ENCODE data around the gene HOXA10. TPM values are rescaled to one million over a fixed set of nuclear protein-coding genes. Genes with fewer than 3 reads are reported as not detected.

Gene HOXA10
- polyA plus RNA-seq, 3 donors, result 0.09 to 3.2 (median 0.33) TPM

DNA sequence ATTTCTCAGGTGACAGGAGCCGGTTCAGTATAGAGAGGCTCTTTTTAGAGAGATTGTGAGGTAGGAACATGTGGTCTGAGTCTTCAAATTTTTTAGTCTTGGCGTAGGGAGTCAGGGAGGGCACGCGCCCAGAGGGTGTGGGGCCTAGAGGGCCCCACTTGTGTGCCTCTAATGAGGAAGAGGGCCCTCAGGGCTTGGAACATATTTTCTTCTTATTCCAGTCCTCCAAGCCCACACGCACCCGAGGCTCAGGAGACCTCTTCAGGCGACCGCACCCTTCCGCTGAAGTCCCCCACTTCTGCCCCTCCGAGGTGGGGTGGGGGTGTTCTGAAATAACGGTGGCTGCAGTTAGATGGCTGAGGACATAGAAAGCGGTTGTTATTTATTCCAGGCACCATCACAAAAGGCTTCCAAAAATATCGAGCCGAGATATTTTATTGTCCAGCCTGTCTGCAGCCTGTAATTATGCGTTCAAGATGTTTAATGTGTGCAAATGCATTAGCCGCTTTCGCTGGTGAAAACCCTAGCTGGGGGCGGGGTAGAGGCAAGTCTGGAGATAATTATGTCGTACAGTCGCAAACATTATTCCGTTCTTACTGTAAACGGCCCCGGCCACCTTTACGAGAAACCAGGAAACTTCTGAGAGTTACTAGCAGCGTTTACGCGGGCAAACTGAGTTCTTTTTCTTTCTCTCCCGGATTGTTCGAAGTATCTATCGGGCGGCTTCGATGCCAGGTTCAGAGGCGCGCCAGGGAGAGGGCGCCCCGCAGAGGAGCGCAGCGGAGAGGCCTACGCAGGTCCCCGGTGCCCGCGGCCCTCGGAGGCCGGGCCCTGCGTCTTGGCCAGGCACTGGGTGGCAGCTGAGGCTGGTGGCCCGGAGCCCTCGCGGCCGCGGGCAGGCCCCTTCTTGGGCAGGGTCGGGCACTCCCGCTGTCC, 38.6 kb upstream of the HOXA10 start:
- Mint-ChIP-seq H3K27me3 (ENCODE audit: low read depth in 3 of 3) (peaks cover 97 to 100% (median 98%) of the 10 kb centered on the region in 3 donors), H3K9me3 (peaks cover 0 to 27% (median 5%) of the 10 kb centered on the region in 7 donors), H3K36me3 (peaks cover 3 to 4% of the 10 kb centered on the region in 2 donors), H3K4me1 (peaks cover 14% of the 10 kb centered on the region), H3K27ac (peak overlapping the region in 1 of 7 donors; percentile 41), H3K4me3 (peak overlapping the region in 1 of 2 donors; percentile 89)
- no peaks in the 10 kb centered on the region for H3K36me3 ChIP-seq (replicated peaks in 1 of 2; ENCODE audit: control insufficient read depth in 1 of 2, insufficient read depth in 2 of 2, low read length in 2 of 2)
- no peak overlapping the region for H3K4me2 ChIP-seq (replicated peaks; ENCODE audit: extremely low read depth, low read length, poor library complexity, severe bottlenecking)
- H3K4me1 ChIP-seq (ENCODE audit: control insufficient read depth in 1 of 2, insufficient read depth in 2 of 2, low read length in 2 of 2), result peaks cover 6 to 11% of the 10 kb centered on the region in 2 donors
- H3K4me3 ChIP-seq (replicated peaks in 1 of 3; ENCODE audit: low read depth in 2 of 3, low read length in 3 of 3), result no peak overlapping the region
- no peak overlapping the region for H3K9ac ChIP-seq (ENCODE audit: insufficient read depth, low read length, poor library complexity, severe bottlenecking)
- peaks cover 96 to 98% of the 10 kb centered on the region in 2 donors for H3K27me3 ChIP-seq (ENCODE audit: control insufficient read depth in 2 of 2, insufficient read depth in 2 of 2, low read length in 2 of 2)
- H3K79me2 ChIP-seq (ENCODE audit: insufficient read depth, low read length), result no peaks in the 10 kb centered on the region
- intact Hi-C loops (cut with micrococcal nuclease), result loop anchor here in 1 of 2 donors (10.0 kb wide), 1 partner anchor 712 kb away; no protein-coding TSS in a partner anchor
- DNase-seq, result no peak
- TF ChIP-seq, protein P1, sequence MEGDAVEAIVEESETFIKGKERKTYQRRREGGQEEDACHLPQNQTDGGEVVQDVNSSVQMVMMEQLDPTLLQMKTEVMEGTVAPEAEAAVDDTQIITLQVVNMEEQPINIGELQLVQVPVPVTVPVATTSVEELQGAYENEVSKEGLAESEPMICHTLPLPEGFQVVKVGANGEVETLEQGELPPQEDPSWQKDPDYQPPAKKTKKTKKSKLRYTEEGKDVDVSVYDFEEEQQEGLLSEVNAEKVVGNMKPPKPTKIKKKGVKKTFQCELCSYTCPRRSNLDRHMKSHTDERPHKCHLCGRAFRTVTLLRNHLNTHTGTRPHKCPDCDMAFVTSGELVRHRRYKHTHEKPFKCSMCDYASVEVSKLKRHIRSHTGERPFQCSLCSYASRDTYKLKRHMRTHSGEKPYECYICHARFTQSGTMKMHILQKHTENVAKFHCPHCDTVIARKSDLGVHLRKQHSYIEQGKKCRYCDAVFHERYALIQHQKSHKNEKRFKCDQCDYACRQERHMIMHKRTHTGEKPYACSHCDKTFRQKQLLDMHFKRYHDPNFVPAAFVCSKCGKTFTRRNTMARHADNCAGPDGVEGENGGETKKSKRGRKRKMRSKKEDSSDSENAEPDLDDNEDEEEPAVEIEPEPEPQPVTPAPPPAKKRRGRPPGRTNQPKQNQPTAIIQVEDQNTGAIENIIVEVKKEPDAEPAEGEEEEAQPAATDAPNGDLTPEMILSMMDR (IDR thresholded peaks at IDR 0.05), result no peak
- 6% methylated on average over 40 of the region's 52 CpGs for WGBS (ENCODE audit: insufficient coverage)
- H4K20me1 ChIP-seq (ENCODE audit: insufficient read depth, low read length), result no peaks in the 10 kb centered on the region
- H3K27ac ChIP-seq (ENCODE audit: low read depth in 1 of 2, low read length in 2 of 2), result no peak overlapping the region
- H2AFZ ChIP-seq (ENCODE audit: insufficient read depth, low read depth, low read length, poor library complexity, severe bottlenecking), result no peak overlapping the region
- H3K9me3 ChIP-seq (replicated peaks in 1 of 2; ENCODE audit: control insufficient read depth in 1 of 2, insufficient read depth in 1 of 2, low read length in 2 of 2), result peaks cover 4 to 6% of the 10 kb centered on the region in 2 donors

GRCh38 chr7:27211764-27212204, 37.7 kb upstream of the HOXA10 start:
- H3K4me3 ChIP-seq (replicated peaks in 1 of 3; ENCODE audit: low read depth in 2 of 3, low read length in 3 of 3), result no peak overlapping the region
- H4K20me1 ChIP-seq (ENCODE audit: insufficient read depth, low read length), result no peaks in the 10 kb centered on the region
- H2AFZ ChIP-seq (ENCODE audit: insufficient read depth, low read depth, low read length, poor library complexity, severe bottlenecking), result no peak overlapping the region
- H3K27ac Mint-ChIP-seq, result no peak overlapping the region
- H3K4me2 ChIP-seq (replicated peaks; ENCODE audit: extremely low read depth, low read length, poor library complexity, severe bottlenecking), result no peak overlapping the region
- TF ChIP-seq, protein P1 (IDR thresholded peaks at IDR 0.05), result no peak
- peak overlapping the region in 1 of 2 donors; percentile 89 for H3K4me3 Mint-ChIP-seq
- 20% methylated on average over 1 of the region's 3 CpGs for WGBS (ENCODE audit: insufficient coverage)
- peaks cover 0 to 27% (median 5%) of the 10 kb centered on the region in 7 donors for H3K9me3 Mint-ChIP-seq
- peaks cover 98 to 100% (median 98%) of the 10 kb centered on the region in 3 donors for H3K27me3 Mint-ChIP-seq (ENCODE audit: low read depth in 3 of 3)
- H3K36me3 ChIP-seq (replicated peaks in 1 of 2; ENCODE audit: control insufficient read depth in 1 of 2, insufficient read depth in 2 of 2, low read length in 2 of 2), result no peaks in the 10 kb centered on the region
- DNase-seq, result no peak
- peaks cover 4 to 5% of the 10 kb centered on the region in 2 donors for H3K36me3 Mint-ChIP-seq
- no peak overlapping the region for H3K9ac ChIP-seq (ENCODE audit: insufficient read depth, low read length, poor library complexity, severe bottlenecking)
- intact Hi-C loops (cut with micrococcal nuclease), result loop anchor here in 1 of 2 donors (10.0 kb wide), 1 partner anchor 713 kb away; no protein-coding TSS in a partner anchor
- H3K4me1 Mint-ChIP-seq, result peaks cover 16% of the 10 kb centered on the region
- H3K27me3 ChIP-seq (ENCODE audit: control insufficient read depth in 2 of 2, insufficient read depth in 2 of 2, low read length in 2 of 2), result peaks cover 99 to 100% of the 10 kb centered on the region in 2 donors
- H3K4me1 ChIP-seq (ENCODE audit: control insufficient read depth in 1 of 2, insufficient read depth in 2 of 2, low read length in 2 of 2), result peaks cover 6 to 11% of the 10 kb centered on the region in 2 donors
- H3K79me2 ChIP-seq (ENCODE audit: insufficient read depth, low read length), result no peaks in the 10 kb centered on the region
- H3K9me3 ChIP-seq (replicated peaks in 1 of 2; ENCODE audit: control insufficient read depth in 1 of 2, insufficient read depth in 1 of 2, low read length in 2 of 2), result peaks cover 4 to 6% of the 10 kb centered on the region in 2 donors
- H3K27ac ChIP-seq (ENCODE audit: low read depth in 1 of 2, low read length in 2 of 2), result no peak overlapping the region

Measured in CD14-positive monocyte (primary cell).